ENCODE data around the gene ALK.
A peak's percentile ranks its signal among the peaks of the same experiment; 100 is the strongest.

ALK gene

DNA sequence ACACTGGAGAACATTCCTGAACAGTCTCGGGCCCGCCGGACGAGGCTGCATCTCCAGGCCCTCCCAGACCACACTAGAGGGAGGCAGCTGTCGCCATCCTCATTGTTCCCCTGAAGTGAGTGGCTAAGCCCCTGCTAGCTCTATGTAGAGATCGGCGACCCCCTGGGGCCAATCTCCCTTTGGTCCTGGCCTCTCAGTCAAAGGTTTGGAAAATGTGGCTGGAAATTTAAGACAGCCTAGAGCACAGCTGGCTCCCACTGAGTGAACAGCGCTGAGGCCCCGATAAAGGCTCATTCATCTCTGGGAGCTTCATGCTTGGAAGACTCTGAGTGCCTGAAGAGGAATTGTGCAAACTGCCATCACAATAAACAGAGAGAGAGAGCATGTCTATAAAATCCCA, 445.9 kb downstream of the ALK start:
- no peak for DNase-seq

DNA sequence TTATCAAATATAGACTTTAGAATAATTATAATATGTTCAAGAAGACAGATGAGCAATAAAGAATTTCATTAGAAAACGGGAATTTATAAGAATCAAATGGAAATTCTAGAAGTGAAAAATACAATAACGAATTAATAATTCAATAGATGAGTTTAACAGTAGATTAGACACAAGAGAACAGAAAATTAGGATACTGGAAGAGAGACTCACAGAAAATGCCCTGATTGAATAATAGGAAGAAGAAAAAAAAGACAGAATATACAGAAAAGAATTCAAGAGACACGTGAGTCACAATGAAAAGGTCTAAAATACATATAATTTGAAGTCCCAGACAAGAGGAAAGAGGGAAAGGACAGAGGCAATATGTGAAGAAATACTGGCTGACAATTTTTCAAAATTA, 451.4 kb downstream of the ALK start:
- no peak for DNase-seq

DNA sequence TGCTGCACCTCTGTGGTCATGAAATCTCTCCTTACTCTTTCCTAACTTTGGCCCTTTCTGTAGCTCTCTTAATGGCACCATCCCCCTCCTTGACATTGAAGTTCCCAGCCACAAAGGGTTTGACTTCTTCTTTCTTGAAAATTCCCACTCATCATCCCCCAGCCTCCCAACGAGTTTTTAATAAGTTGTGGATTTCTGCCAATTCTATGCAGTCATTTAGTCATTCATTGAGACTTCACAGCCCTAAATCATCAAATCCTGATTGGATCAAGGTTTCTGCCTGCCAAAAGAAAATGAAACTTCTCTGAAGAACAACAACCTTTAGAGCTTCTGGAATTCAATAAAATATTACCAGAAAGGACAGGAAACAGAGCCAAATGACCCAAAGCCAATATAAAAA, 451.9 kb downstream of the ALK start:
- no peak for DNase-seq

DNA sequence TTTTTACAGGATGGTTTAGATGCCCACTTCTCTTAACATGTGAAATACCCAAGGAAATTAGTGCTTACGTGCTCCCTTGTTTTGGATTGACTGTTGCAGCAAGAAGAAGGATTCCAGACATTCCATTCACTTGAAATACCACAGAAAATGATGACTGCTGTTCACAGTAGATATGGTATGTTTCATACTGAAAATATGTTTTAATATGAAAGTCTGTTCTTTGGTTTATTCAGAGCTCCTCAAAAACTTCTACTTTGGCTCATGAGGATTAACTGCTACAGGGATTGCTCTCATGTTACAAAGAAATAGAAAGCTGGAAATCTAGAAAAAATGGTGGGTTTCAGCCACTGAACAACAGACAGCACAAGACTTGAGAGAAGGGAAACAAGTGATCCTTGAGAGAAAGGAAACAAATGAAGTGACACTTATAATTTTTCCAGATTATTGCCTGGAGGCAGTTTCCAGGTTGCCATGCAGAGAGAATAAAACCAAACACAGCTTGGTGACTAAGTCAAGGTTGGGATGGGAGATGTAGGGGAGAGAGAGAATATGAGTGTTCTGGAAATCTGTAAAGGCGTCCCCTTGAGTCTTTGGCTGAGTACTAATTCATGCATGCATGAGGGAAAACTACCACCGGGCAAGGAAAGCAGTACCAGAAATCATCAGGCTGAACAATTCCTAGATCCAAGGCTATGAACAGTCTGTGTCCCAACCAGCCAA, 458.0 kb downstream of the ALK start:
- no peak for DNase-seq

DNA sequence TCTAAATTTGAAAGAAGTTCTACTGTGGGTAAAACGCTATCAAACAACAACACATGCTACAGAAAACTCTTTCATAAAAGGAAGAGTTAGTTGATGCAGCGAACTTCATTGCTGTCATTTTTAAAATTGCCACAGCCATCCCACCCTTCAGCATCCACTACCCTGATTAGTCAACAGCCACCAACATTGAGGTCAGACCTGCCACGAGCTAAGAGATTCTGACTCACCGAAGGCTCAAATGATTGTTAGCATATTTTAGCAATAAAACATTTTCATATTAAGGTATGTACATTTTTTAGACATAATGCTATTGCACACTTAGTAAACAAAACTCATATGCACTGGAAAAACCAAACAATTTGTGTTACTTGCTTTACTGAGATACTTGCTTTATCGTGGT, 459.1 kb downstream of the ALK start:
- no peak for DNase-seq

DNA sequence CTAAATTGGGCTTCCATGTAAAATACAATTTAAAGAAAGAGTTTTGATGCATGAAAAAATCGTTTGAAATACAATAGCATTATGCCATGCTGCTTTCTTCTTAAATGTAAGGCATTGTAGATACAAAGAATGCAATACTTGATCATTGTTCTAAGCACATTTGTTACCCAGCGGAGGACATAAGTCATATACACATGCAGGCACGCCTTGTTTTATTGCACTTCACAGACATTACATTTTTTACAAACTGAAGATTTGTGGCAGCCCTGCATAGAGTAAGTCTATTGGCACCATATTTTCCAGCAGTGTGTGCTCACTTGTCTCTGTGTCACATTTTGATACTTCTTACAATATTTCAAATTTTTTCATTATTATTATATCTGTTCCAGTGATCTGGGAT, 461.2 kb downstream of the ALK start:
- DNase-seq, result no peak

DNA sequence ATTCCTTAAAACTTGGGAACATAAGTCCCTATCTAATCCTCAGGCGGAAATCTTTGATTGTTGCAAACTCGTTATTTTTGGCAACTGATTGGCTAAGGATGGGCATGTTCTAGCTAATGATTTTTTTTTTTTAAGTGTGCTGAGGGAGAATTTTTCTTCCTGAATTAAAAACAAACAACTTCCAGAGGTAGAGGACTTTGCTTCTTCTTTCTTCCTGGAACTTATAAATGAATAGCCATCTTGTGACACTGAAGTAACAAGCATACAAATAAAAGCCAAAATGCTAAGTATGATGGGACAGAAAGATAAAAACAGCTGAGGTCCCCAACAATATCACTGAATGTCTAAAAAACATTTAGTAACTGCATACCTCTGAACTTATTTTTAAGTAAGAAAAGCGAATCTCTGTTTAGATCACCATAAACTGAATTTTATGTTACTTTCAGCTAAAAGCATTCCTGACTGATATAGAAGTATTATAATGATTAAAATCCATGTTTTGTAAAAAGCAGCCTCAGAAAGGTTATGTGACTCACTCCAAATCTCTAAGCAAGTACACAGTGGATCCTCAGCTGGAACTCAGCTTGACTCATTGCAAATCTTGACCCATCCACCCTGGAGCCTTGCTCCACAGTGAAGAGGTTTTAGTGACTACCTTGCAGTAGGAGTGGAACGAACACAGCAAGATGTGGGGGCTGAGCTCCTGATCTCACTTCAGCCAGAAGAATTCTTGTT, 461.8 kb downstream of the ALK start:
- DNase-seq, result no peak

- no peak for DNase-seq
Observed at GRCh38 chr2:29456429-29456828, 465.0 kb downstream of the ALK start.

DNA sequence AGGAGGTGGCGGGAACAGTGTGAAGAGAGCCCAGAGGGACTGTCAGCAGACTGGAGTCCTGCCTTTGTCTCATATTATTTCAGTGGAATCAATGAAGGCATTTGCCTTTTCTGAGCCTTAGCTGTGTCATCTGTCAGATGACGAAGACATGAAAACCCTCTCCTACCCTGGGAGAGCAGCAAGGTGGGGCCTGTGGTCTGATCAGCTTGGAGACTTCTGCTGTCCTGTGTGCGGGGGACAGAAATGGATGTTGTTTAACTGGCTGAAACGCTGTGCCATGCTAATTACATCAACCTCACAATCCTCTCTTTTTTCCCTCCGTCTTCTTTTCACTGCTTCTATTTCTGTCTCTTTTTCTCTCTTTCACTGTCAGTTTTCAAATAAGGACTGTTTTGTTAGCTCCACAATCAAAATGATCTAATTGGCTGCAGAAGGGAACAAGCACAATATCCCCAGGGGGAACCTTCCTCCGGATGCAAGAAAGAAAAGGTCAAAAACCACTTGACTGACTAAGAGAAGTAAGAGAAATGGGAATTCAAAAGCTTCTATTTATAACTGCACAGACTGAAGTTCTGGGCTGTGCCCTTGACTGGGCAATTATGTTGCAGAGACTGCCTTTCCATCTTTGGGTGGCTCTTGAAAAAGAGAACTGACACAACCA, 466.1 kb downstream of the ALK start:
- no peak for DNase-seq

- no peak for DNase-seq
Observed at GRCh38 chr2:29452036-29452435, 469.4 kb downstream of the ALK start.

GRCh38 chr2:29450596-29451222, 470.7 kb downstream of the ALK start:
- peak; percentile 76 for DNase-seq

DNA sequence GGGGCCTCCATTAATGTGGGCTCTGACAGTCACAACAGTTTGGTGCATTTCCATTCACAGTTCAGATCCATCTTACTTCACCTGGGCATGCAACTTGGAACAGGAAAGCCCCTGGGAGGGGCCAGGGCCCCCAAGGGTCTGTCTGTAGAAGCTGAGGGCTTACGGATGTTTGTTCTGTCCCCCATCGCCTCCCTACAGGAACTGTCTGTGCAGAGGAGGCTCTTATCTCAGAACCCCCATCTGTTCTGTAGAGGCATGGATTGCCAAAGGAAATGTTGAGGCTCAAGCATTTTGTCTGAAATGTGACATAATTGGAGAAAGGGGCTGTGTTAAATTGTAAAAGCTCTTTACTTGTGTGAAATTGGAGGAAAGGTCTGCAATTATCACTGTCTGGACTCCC, 471.9 kb downstream of the ALK start:
- DNase-seq, result no peak

GRCh38 chr2:29448096-29448688, 473.2 kb downstream of the ALK start:
- DNase-seq, result no peak

DNA sequence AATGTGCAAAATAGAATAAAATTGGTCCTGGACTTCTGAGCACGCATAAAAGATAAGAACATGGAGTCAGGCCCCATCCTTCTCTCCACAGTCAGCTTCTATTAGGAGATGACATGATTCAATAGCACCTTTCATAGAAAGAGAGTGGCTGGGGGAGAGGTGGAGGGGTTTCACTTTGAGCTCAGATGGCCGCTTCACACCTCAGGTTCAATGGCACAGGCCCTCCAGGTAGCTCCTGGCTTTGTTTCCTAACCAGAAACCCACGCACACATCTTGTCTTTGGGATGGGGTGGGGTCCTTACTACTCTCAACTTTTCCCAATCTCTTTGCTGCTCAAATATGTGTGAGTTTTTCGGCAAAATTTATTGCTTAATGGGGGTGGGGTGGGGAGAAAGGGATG, 473.9 kb downstream of the ALK start:
- no peak for DNase-seq

DNA sequence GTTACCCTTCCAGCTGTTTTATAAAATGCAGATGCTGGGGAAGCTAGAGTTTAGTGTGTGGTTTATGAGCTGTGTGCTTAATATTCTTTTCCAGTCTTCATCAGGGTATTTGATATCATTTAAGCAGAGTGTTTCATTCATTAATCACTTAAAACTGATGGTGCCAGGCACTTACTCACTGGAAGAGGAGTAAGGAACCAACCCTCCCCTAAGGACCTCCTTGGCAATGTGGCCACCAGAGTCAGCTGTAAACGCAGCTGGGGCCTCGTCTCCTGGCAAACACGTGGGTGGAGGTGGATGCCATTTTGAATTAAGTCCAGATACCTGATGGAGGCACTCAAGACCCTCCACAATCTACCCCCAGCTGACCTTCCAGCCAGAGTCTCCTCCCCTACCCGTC, 474.5 kb downstream of the ALK start:
- no peak for DNase-seq

DNA sequence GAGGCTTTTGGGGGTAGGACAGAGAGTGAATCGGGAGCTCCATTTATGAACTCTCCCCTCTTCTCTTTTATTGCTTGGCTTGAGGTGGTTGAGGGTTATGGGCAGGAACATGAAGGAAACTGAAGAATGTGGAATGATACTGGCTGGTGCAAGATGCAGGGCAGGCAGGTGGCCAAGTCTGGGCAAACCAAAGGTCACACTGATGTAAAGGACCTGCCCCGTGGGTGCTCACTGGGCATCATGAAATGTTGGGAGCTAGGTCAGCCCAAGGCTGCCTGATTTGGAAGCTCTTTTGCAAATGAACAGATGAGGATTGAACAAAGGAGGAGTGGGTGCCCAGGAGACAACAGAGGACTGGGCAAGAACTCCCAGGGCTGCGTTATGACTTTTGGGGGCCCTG, 477.2 kb downstream of the ALK start:
- no peak for DNase-seq

DNA sequence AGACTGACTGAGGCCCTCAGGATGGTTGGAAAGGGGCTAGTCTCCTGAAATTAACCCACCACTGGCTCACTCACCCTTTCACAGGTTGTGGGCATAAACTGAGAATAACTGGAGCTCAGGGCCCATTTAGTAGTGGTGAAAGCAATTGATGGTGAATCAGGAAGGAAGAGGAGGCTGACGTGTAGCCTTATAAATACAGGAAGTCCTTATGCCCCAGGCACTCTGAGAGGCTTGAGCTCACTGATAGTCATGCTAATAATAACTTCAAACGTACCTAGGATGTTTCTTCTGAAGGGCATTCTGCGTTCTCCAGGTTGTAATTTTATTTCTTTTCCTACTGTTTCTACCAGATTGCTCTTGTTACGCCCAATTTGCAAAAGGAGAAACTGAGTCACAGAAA, 477.8 kb downstream of the ALK start:
- DNase-seq, result no peak

DNA sequence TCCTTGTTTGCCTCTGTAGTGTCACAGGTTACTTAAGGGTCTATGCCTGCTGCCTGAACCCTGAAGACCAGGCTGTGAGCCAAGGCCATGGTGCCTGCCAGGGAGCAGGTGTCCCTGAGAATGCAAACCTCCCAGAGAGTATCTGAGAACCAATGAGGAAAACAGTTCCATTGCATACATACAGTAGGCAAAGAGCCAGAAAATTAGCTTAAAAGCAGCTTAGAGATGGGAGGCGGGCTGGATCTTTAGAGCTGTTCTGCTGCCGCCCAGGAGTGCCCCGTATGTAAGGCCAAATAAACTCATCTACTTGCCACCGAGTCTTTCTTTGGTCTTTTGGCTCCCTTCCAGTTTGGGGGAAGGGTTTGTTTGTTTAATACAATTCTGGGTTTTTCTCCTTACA, 478.2 kb downstream of the ALK start:
- no peak for DNase-seq

DNA sequence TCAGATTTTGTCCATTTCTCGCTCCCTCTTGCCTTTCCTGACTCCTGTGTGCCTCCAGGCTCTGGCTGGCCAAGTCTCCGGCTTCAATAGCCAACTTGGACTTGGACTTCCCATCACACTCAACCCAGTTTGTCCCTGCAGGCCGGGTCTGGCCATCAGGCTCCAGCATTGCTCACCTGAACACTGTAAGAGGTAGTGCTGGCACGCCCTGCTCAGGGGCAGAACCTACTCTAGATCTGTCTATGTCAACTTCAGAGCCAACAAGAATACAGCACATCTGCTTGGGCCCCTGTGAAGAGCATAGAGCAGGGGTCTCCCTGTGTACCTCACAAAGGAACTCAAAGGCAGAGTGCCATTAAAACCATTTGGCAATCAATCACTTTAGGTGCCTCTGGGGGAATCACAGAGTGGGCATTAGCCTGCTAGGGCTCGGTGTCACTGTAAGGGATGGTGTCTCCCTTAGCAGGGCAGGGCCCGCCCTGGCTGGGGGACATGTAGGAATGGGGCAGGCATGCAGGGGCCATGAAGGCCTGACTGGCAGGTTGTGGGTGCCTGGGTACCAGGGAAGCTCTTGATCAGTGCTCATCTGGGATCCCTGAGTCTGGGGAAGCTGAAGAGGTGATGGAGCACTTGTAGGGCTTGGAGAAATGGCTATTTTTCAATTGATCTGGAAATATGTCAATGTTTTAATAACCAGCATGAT, 480.3 kb downstream of the ALK start:
- DNase-seq, result no peak

DNA sequence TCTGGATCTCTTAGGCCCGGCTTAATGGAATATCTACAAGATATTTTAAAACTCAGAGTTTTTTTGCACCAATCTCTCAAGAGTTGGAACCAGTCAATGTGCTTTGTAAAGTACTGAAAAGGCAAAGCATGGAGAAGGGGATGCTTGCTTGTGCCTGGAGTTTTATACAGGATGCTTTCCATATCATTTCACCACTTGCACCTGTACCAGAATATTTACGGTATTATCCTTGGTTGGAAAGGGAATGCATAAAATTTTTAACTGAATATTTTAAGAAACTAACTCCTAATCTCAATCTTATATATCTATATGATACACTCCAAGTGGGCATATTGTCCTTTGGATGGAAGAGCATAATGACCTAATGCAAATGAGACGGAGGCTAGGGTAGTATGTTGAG, 487.5 kb downstream of the ALK start:
- DNase-seq, result no peak

DNA sequence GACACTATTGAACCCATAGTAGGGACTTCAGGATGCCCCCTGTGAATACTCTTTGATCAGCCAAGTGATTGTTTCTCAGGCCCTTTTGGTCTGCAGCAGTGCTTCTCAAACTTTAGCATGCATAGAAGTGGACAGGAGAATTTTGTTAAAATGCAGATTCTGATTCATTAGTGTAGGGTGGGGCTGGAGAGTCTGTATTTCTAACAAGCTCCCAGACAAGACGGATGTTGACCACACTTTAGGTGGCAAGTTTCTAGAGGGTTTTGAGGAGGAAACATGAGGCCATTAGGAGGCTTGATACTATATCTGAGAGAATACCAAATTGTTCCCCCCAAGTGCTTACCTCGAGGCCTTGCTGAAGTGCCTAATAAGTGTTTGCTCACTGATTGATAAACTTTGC, 488.3 kb downstream of the ALK start:
- DNase-seq, result no peak

- DNase-seq, result no peak
Observed at GRCh38 chr2:29431485-29431884, 489.9 kb downstream of the ALK start.
